HG03280 (cell line): ENCODE measurements around the gene NPLOC4.

Experiments
- ATAC-seq: cut with Tn5 transposase; IDR thresholded peaks from one replicate; pipeline ENCODE4 v1.9.1; 2021; ENCODE audit warnings: mild to moderate bottlenecking, moderate library complexity; ENCODE audit not compliant: unreplicated experiment

Gene NPLOC4

GRCh38 chr17:81664051-81664470, 27.1 kb upstream of the NPLOC4 start:
- no peak for ATAC-seq

- no peak for ATAC-seq
These were observed 25.1 kb upstream of the NPLOC4 start for GRCh38 chr17:81662002-81662401.

GRCh38 chr17:81660441-81660840, 23.5 kb upstream of the NPLOC4 start:
- ATAC-seq: no peak

- ATAC-seq: no peak
These were observed 22.1 kb upstream of the NPLOC4 start for GRCh38 chr17:81659038-81659437.

GRCh38 chr17:81656835-81657234, 19.9 kb upstream of the NPLOC4 start:
- no peak for ATAC-seq

GRCh38 chr17:81656118-81656743, 19.3 kb upstream of the NPLOC4 start, which contains the start of gene PDE6G:
TSS of gene PDE6G (minus strand) at chr17:81656542. CDS start at chr17:81653305, 3,237 bp downstream.
- no peak for ATAC-seq

GRCh38 chr17:81655378-81656117, 18.6 kb upstream of the NPLOC4 start:
- ATAC-seq: no peak

- no peak for ATAC-seq
These were observed 16.2 kb upstream of the NPLOC4 start for GRCh38 chr17:81652906-81653771.

GRCh38 chr17:81651692-81652091, 14.8 kb upstream of the NPLOC4 start:
- ATAC-seq: no peak

- no peak for ATAC-seq
These were observed 14.0 kb upstream of the NPLOC4 start for GRCh38 chr17:81650951-81651350.

- ATAC-seq: no peak
These were observed 11.8 kb upstream of the NPLOC4 start for GRCh38 chr17:81648707-81649085.

GRCh38 chr17:81648013-81648706, 11.2 kb upstream of the NPLOC4 start:
- ATAC-seq: no peak

- ATAC-seq: no peak
These were observed 10.7 kb upstream of the NPLOC4 start for GRCh38 chr17:81647640-81648012.

GRCh38 chr17:81646869-81647600, 10.1 kb upstream of the NPLOC4 start:
- no peak for ATAC-seq

- no peak for ATAC-seq
These were observed 8.4 kb upstream of the NPLOC4 start for GRCh38 chr17:81644976-81645952.

- ATAC-seq: no peak
These were observed 7.6 kb upstream of the NPLOC4 start for GRCh38 chr17:81644496-81644895.

- no peak for ATAC-seq
These were observed 5.0 kb upstream of the NPLOC4 start for GRCh38 chr17:81641825-81642489.

- no peak for ATAC-seq
These were observed 3.1 kb upstream of the NPLOC4 start for GRCh38 chr17:81640011-81640410.

GRCh38 chr17:81638683-81639082, 1.8 kb upstream of the NPLOC4 start:
- ATAC-seq: no peak
